HUES6 (cell line): ENCODE data around the gene P2RY6.
A peak's percentile ranks its signal among the peaks of the same experiment; 100 is the strongest.

Experiments
- H3K27ac ChIP-seq: 2 replicates; pipeline ENCODE4 v1.7.0; 2013; ENCODE audit warnings: low read depth, mild to moderate bottlenecking, low read length, inconsistent platforms
- H3K27me3 ChIP-seq: 2 replicates; pipeline ENCODE4 v1.6.1; 2013; ENCODE audit warnings: low read length; ENCODE audit not compliant: control insufficient read depth, insufficient read depth
- H3K36me3 ChIP-seq: 2 replicates; pipeline ENCODE4 v1.6.1; 2013; ENCODE audit warnings: low read length; ENCODE audit not compliant: control insufficient read depth, insufficient read depth
- H3K4me1 ChIP-seq: 2 replicates; pipeline ENCODE4 v1.6.1; 2013; ENCODE audit warnings: low read length; ENCODE audit not compliant: control insufficient read depth, insufficient read depth
- H3K4me3 ChIP-seq: 2 replicates; pipeline ENCODE4 v1.5.1; 2013; ENCODE audit warnings: low read depth, low read length
- H3K9ac ChIP-seq: one replicate; pipeline ENCODE4 v1.6.1; 2013; ENCODE audit warnings: mild to moderate bottlenecking, low read length
- H3K9me3 ChIP-seq: 2 replicates; pipeline ENCODE4 v1.6.1; 2013; ENCODE audit warnings: low read depth, low read length; ENCODE audit not compliant: control insufficient read depth, insufficient read depth

The P2RY6 gene

DNA sequence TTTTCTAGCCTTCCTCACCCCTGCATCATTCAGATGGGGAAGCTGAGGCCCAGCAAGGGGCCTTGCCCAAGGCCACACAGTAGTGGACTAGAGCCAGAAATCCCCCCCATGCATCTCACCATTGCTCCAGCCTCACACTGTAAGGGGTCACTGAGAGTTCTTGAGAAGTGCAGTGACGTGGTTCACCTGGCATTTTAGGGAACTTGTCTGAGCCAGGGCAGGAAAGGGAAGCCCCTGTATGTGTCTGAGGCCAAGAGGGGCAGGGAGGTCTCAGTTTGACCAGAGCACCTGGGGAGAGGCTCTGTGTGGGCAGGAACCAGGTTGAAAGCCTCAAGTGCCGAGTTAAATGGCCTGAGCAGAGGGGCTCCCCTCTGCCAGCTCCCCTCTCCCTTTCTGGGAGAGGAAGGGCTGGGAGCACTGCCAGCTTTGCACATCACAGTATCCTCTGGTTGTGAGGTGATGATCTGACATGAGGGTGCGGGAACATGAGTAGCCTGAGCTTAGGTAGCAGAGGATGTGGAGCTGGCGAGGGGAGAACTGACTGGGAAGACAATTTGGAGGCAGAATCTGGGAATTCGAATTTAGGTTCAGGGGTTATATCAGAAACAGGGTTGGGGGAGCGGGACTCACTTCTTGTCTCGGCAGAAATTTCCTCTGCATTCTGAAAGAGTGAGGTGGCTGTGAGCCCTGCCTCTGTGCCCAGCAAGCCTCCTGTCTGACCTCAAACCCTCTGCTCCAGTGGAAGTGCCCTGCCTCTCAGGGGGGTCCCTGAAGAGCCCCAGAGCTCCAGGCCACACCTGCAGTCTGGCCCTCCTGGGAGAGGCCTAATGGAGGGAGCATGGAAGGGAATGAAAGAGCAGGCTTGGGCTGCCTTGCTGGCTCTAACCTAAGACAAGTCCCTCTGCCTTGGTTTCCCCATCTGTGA, 50.5 kb downstream of the P2RY6 start:
- Histone ChIP-seq H3K9ac (peak overlapping the region; percentile 11), H3K27ac (no peak overlapping the region), H3K9me3 (no peaks in the 10 kb centered on the region), H3K27me3 (no peaks in the 10 kb centered on the region), H3K36me3 (0 out of 2 replicates have a peak, but pooled peaks cover 2% of the 10 kb centered on the region), H3K4me1 (peaks cover 58% of the 10 kb centered on the region), H3K4me3 (no peak overlapping the region; the same call in 1 of the 2 replicates)

DNA sequence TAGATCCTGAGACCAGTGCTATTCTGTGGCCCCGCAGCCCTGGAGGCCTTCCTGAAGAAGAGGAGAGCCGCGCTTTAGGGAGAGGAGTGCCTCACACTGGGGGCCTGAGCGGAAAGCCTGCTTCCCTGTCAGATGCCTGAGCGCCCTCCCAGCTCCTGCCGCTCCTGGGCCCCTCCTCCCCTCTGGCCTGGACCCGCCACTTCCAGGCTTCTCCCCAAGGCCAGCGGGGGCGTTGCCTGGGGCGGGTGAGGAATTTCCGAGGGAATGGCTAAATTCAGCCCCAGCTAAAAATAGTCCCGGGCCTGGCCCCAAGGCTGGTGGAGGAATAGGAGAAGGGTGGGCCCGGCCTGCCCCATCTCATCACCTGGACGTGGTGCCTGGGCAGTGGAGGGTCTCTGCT, 51.3 kb downstream of the P2RY6 start:
- 0 out of 2 replicates have a peak, but pooled peaks cover 2% of the 10 kb centered on the region for H3K36me3 ChIP-seq
- peaks cover 58% of the 10 kb centered on the region for H3K4me1 ChIP-seq
- no peaks in the 10 kb centered on the region for H3K9me3 ChIP-seq
- no peaks in the 10 kb centered on the region for H3K27me3 ChIP-seq
- H3K4me3 ChIP-seq = peak overlapping the region; percentile 27; the same call in 1 of the 2 replicates
- H3K27ac ChIP-seq = no peak overlapping the region
- H3K9ac ChIP-seq = peak overlapping the region; percentile 47

DNA sequence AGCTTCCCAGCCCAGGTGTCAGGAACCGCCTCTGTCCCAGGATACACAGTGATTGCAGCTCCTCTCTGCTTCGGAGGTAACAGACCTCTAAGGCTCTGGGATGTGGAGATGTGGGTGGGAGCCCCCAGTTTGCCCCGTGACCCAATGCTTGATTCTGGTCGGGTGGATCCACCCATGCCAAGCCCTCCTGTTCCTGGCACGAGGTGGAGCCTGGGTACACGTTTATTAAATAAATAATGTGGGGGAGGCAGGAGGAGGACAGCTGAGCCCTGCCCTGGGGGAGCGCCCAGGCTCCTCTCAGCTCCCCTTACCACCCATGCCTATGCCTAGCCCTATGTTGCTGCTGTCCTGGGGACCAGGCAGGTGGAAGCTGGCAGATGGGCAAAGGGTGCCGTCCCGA, 52.0 kb downstream of the P2RY6 start:
- Histone ChIP-seq H3K36me3 (0 out of 2 replicates have a peak, but pooled peaks cover 2% of the 10 kb centered on the region), H3K9me3 (no peaks in the 10 kb centered on the region), H3K4me1 (peaks cover 58% of the 10 kb centered on the region), H3K4me3 (peak overlapping the region; percentile 27; the same call in 1 of the 2 replicates), H3K9ac (peak overlapping the region; percentile 47), H3K27ac (no peak overlapping the region), H3K27me3 (no peaks in the 10 kb centered on the region)

DNA sequence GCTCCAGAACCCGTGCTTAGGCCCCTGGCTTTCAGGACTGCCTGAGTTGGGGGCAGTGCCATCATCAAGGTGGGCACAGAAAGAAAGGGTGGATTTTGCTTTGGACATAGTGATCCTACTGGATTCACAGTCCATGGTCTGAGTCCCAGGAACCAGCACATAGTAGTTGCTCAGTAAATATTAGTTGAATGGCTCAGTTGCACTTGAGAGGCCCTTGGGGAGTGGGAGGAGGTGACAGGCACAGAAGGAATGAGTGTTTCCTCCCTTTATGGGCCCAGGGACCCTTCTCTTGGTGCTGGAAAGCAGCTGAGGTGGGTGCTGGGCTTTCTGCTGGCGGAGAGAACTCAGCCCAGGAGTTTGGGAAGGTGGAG, 52.5 kb downstream of the P2RY6 start:
- no peak overlapping the region for H3K4me3 ChIP-seq
- peak overlapping the region; percentile 42 for H3K9ac ChIP-seq
- peaks cover 58% of the 10 kb centered on the region for H3K4me1 ChIP-seq
- H3K27me3 ChIP-seq = no peaks in the 10 kb centered on the region; the same call in 1 of the 2 replicates
- 0 out of 2 replicates have a peak, but pooled peaks cover 2% of the 10 kb centered on the region for H3K36me3 ChIP-seq
- no peak overlapping the region for H3K27ac ChIP-seq
- H3K9me3 ChIP-seq = no peaks in the 10 kb centered on the region

DNA sequence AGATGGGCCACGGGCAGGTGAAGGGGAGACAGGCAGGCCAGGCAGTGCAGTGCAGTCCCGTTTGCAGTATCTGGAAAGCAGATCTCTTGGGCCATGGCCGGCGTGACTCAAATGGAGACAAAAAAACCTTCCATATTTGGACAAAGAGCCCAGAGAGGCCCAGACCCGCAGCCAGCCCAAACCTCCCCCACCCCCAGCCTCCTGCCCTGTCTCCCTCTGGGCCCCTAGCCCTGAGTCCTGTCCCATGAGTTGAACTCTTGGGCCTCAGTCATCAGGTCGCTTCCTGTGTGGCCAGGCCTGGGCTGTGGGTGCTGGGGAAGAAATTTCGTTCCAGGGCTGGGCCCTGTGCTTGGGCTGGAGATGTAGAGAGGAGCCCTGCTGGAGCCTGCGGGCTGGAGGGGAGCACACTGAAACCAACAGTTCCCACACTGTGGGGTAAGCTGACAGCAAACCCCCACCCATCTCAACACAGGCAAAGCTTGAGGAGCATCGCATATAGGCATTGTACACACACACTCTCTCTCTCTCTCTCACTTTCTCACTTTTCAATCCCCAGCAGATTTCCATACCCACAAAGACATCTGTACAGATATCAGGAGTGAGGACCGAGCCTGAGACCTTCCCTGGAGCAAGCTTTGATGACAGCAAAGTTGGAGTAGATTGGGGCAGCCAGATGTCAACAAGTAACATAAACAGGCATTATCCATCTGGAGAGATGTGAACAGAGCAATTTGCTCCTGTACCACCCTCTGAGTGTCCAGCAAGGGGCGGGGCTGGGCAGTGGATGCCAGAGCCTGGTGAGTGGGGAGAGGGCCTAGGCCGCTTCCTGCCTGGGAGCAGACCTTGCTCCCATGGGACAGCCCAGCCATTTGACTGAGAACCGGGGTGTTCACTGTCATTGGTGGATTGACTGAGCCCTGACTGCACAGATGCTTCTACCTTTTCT, 53.2 kb downstream of the P2RY6 start:
- H3K27me3 ChIP-seq = no peaks in the 10 kb centered on the region; the same call in 1 of the 2 replicates
- no peak overlapping the region for H3K4me3 ChIP-seq
- H3K27ac ChIP-seq = no peak overlapping the region; the same call in 1 of the 2 replicates
- H3K4me1 ChIP-seq = peaks cover 58% of the 10 kb centered on the region
- 0 out of 2 replicates have a peak, but pooled peaks cover 2% of the 10 kb centered on the region for H3K36me3 ChIP-seq
- no peaks in the 10 kb centered on the region for H3K9me3 ChIP-seq
- H3K9ac ChIP-seq = peak overlapping the region; percentile 42

DNA sequence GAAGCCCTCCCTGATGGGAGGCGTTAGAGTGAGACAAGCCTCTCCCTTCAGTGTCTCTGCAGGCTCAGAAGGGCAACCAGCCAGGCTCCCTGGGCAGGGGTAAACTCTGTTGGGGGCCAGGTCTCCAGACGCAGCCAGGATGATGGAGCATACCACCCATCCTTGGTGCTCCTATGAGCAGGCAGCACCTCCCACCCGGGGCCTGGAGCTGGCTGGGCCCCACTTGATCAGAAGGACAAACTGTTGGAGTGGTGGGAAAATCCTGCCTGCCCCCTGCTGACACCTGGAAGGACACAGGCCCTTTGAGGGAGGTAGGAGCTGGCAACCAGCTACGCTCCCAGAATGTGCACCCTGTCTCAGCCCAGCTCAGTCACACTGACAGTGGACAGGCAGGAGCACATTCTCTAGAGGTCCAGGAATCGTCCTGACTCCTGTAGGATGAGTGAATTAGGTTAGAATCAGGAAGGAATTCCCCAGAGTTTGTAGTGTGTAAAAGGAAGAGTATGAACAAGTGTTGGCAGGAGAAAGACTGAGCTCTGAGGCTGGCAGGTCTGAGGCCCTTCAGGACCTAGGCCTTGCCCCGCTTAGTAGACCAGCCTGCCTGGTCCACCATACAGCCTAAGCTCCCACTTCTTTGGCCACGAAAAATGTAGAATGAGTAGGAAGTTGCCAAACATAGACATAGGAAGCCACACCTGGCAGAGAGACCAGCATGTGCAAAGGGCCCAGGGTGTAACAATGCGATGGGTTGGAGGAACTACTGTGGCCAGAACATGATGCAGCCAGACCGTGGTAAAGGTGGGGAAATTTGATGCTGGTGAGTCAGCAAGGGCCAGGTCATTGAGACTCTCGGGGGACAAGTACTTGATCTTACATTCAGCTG, 55.0 kb downstream of the P2RY6 start:
- 0 out of 2 replicates have a peak, but pooled peaks cover 2% of the 10 kb centered on the region for H3K36me3 ChIP-seq
- H3K27ac ChIP-seq = no peak overlapping the region
- no peak overlapping the region for H3K9ac ChIP-seq
- no peak overlapping the region for H3K4me3 ChIP-seq
- no peaks in the 10 kb centered on the region for H3K9me3 ChIP-seq
- H3K27me3 ChIP-seq = peaks cover 7% of the 10 kb centered on the region
- peaks cover 58% of the 10 kb centered on the region for H3K4me1 ChIP-seq

DNA sequence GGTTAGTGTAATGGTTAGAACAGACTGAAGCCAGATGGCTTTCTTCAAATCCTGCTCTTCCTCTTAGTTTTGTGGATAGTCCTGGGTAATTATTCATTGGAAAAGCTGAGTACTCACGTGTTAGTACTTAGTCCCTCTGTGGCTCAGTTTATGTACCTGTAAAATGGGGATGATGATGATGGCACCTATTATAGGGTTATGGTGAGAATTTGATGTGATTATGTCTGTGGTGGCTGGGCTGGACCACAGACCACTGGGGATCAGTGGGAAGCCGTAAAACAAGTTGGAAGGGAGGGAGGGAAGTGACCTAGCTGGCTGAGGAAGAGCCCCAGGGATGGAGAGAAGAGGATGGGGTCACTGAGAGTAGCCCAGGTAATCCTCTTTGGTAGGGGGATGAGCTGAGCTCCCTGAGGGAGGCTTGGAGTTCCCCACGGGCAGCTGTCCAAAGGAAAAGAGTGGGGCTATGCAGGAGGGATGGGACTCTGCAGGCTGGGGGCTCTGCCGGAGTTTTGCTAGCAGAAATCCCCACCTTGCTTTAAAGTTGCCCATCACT, 55.8 kb downstream of the P2RY6 start:
- no peak overlapping the region for H3K4me3 ChIP-seq
- H3K27ac ChIP-seq = no peak overlapping the region
- H3K9me3 ChIP-seq = no peaks in the 10 kb centered on the region
- 0 out of 2 replicates have a peak, but pooled peaks cover 2% of the 10 kb centered on the region for H3K36me3 ChIP-seq
- H3K4me1 ChIP-seq = peaks cover 58% of the 10 kb centered on the region
- H3K9ac ChIP-seq = no peak overlapping the region
- peaks cover 12% of the 10 kb centered on the region for H3K27me3 ChIP-seq

DNA sequence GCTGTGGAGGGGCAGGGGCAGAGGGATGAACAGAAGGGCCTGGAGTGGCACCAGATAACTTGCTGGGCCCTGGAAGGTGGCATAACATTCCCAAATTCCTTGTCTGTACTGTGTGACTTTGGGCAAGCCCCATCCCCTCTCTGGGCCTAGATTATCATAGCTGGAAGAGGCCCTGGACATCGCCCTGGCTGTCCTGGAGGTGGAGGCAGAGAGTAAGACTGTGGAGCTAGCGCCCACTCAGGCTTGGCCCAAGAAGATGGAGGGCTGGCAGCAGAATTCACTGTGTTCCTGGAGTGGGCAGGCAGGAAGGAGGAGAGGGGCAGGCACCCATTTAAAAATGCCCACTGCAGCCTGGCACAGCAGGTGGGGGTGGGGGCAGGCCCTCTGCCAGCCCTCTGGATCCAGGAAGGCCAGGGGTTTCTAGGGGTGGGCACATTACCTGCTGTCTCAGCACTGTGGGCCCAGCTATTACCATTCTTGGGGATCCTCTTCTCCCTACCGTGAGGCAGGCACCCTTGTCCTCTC, 58.5 kb downstream of the P2RY6 start:
- H3K4me3 ChIP-seq = peak overlapping the region; percentile 31; the same call in 1 of the 2 replicates
- no peaks in the 10 kb centered on the region for H3K36me3 ChIP-seq
- H3K9ac ChIP-seq = peak overlapping the region; percentile 15
- H3K27me3 ChIP-seq = peaks cover 36% of the 10 kb centered on the region
- no peak overlapping the region; the same call in 1 of the 2 replicates for H3K27ac ChIP-seq
- no peaks in the 10 kb centered on the region for H3K9me3 ChIP-seq
- peaks cover 57% of the 10 kb centered on the region for H3K4me1 ChIP-seq

DNA sequence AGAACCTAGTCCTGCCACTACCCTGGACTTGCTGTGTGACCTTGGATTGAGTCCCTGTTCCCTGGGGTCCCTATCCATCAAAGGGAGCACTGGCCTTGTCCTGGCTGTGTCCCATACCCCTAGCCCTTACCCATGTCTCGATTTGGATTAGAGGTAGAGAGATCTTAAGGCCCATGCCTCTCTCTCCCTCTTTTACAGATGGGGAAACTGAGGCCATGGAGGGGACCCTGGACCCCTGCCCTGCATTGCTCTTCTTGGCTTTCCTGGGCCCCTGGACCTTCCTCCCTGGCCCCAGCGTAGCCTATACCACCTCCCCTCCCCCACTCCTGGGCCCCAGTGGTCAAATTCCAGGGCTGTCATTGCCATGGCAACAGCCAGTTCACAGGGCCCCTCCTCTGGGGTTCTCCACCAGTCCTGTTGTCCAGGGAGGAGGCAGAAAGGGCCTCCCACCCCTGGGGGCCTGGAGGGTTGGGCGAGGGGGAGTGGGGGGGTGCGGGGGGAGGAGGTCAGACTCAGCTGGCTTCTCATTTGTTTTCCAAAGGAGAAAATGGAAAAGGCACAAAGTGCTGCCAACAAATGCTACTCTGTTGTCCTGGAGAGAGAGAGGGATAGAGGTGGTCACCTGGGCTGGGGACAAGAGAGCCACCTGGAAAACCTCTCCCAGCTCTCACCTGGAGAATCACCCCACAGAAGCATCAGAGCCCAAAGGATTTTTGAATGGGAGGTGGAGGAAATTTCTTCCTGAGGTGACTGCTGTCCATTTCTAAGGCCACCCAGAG, 59.2 kb downstream of the P2RY6 start:
- Histone ChIP-seq H3K9ac (peak overlapping the region; percentile 15), H3K27me3 (peaks cover 36% of the 10 kb centered on the region)

More for the DNA sequence above, 59.2 kb downstream of the P2RY6 start:
- no peaks in the 10 kb centered on the region for H3K9me3 ChIP-seq
- peaks cover 57% of the 10 kb centered on the region for H3K4me1 ChIP-seq
- H3K27ac ChIP-seq = no peak overlapping the region; the same call in 1 of the 2 replicates
- no peaks in the 10 kb centered on the region for H3K36me3 ChIP-seq
- peak overlapping the region; percentile 31; the same call in 1 of the 2 replicates for H3K4me3 ChIP-seq
